ENCODE results near the gene SAP30BP. TPM values are rescaled to one million over a fixed set of nuclear protein-coding genes. Genes with fewer than 3 reads are reported as not detected.

Gene SAP30BP
- total and polyA plus RNA-seq, 10 of the 15 experiments (the other 5 are each of a cell fraction or from before 2014, with no cell fraction given), result 57.9 to 166 (median 94.5) TPM

DNA sequence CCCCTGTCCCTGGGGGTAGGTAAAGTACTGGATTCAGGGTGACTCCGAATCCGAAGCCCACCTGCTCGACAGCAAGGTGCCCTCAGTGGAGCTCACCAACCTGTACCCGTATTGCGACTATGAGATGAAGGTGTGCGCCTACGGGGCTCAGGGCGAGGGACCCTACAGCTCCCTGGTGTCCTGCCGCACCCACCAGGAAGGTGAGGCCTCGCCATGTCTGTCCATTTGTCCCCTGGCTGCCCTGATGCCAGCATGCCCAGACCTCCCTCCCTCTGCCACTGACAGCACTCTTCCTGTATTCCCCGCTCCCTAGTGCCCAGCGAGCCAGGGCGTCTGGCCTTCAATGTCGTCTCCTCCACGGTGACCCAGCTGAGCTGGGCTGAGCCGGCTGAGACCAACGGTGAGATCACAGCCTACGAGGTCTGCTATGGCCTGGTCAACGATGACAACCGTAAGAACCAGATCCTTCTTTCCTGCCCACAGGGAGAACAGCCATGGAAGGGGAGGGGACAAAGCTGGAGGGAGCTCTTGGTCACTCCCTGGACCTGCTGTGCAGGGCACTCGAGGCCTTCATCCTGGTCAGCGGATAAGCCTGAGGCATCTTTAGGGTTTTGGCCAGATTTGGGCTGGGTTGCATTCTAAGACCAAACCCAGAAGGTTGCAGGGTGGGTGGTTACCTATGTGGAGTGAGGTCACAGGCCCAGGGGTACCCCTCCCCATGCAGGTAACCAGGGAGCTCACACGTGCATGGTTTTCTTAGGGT lies 83.7 kb downstream of the SAP30BP start:
- Histone ChIP-seq H3K27ac (ENCODE audit: control insufficient read depth, insufficient read depth) (no peak overlapping the region), H3K4me2 (ENCODE audit: control insufficient read depth, insufficient read depth) (no peak overlapping the region), H3K9ac (ENCODE audit: control insufficient read depth, insufficient read depth, low read length) (no peak overlapping the region), H3K27me3 (replicated peaks in 1 of 2; ENCODE audit: control insufficient read depth in 2 of 2, insufficient read depth in 2 of 2, low read length in 1 of 2) (no peaks in the 10 kb centered on the region), H2AFZ (ENCODE audit: control insufficient read depth, low read depth, low read length) (no peak overlapping the region), H4K20me1 (ENCODE audit: control insufficient read depth, insufficient read depth) (no peaks in the 10 kb centered on the region; the same call in 1 of the 2 replicates), H3K36me3 (ENCODE audit: control insufficient read depth in 2 of 2, insufficient read depth in 2 of 2, low read length in 1 of 2) (no peaks in the 10 kb centered on the region), H3K4me1 (ENCODE audit: control insufficient read depth, insufficient read depth, low read length) (peaks cover 10% of the 10 kb centered on the region), H3K4me3 (no peak overlapping the region), H3K79me2 (ENCODE audit: control insufficient read depth, insufficient read depth, low read length) (no peaks in the 10 kb centered on the region), H3K9me3 (replicated peaks; ENCODE audit: control insufficient read depth, insufficient read depth, low read length) (no peaks in the 10 kb centered on the region)
- intact Hi-C loops (cut with micrococcal nuclease; ENCODE audit: unreplicated experiment) (loop anchor here (1.0 to 5.0 kb wide), 2 partner anchors 118 to 324 kb away; partner anchors contain the start of gene SMIM5), in situ Hi-C loops (cut with MboI) (no loop called here)
- no TSS peak for BruUV-seq (replicated peaks)
- FAIRE-seq, result no peak
- no peak for ATAC-seq
- no peak for DNase-seq (ENCODE audit: low read depth, low spot score)
- SMC1A ChIA-PET (ENCODE audit: uncharacterized antibody, unreplicated experiment), result interaction anchor here (0.9 to 2.8 kb wide), 4 partner anchors 14 to 117 kb away, joined by 3 to 26 read pairs (median 4); partner anchors contain the start of genes GALK1 and SMIM5
- RAD21 ChIA-PET (ENCODE audit: unreplicated experiment), result interaction anchor here (1.0 to 7.1 kb wide), 5 partner anchors 77 to 151 kb away, joined by 3 to 148 read pairs (median 51); partner anchors contain the start of gene SMIM5
- CTCF ChIA-PET, result interaction anchor here (0.6 to 10.6 kb wide), 20 partner anchors 9 to 295 kb away, joined by 3 to 336 read pairs (median 10); partner anchors contain the start of genes GALK1, SMIM5 and TMEM94
- WGBS (ENCODE audit: insufficient coverage, insufficient replicate concordance, low lambda C conversion rate, missing lambda C conversion rate), result 59% methylated on average over 23 of the region's 23 CpGs
- TF ChIP-seq SIX5 (IDR thresholded peaks at IDR 0.05; ENCODE audit: low read depth, low read length, severe bottlenecking), result no peak
- TF ChIP-seq GATAD2B (conservative IDR thresholded peaks at IDR 0.05; ENCODE audit: low read depth), result no peak
- no peak for TF ChIP-seq MYC (IDR thresholded peaks at IDR 0.05; ENCODE audit: insufficient read depth, insufficient read length, insufficient replicate concordance, low read length, severe bottlenecking)
- TF ChIP-seq, protein P1, sequence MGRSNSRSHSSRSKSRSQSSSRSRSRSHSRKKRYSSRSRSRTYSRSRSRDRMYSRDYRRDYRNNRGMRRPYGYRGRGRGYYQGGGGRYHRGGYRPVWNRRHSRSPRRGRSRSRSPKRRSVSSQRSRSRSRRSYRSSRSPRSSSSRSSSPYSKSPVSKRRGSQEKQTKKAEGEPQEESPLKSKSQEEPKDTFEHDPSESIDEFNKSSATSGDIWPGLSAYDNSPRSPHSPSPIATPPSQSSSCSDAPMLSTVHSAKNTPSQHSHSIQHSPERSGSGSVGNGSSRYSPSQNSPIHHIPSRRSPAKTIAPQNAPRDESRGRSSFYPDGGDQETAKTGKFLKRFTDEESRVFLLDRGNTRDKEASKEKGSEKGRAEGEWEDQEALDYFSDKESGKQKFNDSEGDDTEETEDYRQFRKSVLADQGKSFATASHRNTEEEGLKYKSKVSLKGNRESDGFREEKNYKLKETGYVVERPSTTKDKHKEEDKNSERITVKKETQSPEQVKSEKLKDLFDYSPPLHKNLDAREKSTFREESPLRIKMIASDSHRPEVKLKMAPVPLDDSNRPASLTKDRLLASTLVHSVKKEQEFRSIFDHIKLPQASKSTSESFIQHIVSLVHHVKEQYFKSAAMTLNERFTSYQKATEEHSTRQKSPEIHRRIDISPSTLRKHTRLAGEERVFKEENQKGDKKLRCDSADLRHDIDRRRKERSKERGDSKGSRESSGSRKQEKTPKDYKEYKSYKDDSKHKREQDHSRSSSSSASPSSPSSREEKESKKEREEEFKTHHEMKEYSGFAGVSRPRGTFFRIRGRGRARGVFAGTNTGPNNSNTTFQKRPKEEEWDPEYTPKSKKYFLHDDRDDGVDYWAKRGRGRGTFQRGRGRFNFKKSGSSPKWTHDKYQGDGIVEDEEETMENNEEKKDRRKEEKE (IDR thresholded peaks at IDR 0.05), result no peak
- TF ChIP-seq, protein P2, sequence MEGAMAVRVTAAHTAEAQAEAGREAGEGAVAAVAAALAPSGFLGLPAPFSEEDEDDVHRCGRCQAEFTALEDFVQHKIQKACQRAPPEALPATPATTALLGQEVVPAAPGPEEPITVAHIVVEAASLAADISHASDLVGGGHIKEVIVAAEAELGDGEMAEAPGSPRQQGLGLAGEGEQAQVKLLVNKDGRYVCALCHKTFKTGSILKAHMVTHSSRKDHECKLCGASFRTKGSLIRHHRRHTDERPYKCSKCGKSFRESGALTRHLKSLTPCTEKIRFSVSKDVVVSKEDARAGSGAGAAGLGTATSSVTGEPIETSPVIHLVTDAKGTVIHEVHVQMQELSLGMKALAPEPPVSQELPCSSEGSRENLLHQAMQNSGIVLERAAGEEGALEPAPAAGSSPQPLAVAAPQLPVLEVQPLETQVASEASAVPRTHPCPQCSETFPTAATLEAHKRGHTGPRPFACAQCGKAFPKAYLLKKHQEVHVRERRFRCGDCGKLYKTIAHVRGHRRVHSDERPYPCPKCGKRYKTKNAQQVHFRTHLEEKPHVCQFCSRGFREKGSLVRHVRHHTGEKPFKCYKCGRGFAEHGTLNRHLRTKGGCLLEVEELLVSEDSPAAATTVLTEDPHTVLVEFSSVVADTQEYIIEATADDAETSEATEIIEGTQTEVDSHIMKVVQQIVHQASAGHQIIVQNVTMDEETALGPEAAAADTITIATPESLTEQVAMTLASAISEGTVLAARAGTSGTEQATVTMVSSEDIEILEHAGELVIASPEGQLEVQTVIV (IDR thresholded peaks at IDR 0.05; ENCODE audit: borderline replicate concordance, partially characterized antibody), result no peak
- TF ChIP-seq, protein P3, sequence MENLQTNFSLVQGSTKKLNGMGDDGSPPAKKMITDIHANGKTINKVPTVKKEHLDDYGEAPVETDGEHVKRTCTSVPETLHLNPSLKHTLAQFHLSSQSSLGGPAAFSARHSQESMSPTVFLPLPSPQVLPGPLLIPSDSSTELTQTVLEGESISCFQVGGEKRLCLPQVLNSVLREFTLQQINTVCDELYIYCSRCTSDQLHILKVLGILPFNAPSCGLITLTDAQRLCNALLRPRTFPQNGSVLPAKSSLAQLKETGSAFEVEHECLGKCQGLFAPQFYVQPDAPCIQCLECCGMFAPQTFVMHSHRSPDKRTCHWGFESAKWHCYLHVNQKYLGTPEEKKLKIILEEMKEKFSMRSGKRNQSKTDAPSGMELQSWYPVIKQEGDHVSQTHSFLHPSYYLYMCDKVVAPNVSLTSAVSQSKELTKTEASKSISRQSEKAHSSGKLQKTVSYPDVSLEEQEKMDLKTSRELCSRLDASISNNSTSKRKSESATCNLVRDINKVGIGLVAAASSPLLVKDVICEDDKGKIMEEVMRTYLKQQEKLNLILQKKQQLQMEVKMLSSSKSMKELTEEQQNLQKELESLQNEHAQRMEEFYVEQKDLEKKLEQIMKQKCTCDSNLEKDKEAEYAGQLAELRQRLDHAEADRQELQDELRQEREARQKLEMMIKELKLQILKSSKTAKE (IDR thresholded peaks at IDR 0.05; ENCODE audit: low read depth, poor library complexity, severe bottlenecking), result no peak
- TF ChIP-seq, protein P4, sequence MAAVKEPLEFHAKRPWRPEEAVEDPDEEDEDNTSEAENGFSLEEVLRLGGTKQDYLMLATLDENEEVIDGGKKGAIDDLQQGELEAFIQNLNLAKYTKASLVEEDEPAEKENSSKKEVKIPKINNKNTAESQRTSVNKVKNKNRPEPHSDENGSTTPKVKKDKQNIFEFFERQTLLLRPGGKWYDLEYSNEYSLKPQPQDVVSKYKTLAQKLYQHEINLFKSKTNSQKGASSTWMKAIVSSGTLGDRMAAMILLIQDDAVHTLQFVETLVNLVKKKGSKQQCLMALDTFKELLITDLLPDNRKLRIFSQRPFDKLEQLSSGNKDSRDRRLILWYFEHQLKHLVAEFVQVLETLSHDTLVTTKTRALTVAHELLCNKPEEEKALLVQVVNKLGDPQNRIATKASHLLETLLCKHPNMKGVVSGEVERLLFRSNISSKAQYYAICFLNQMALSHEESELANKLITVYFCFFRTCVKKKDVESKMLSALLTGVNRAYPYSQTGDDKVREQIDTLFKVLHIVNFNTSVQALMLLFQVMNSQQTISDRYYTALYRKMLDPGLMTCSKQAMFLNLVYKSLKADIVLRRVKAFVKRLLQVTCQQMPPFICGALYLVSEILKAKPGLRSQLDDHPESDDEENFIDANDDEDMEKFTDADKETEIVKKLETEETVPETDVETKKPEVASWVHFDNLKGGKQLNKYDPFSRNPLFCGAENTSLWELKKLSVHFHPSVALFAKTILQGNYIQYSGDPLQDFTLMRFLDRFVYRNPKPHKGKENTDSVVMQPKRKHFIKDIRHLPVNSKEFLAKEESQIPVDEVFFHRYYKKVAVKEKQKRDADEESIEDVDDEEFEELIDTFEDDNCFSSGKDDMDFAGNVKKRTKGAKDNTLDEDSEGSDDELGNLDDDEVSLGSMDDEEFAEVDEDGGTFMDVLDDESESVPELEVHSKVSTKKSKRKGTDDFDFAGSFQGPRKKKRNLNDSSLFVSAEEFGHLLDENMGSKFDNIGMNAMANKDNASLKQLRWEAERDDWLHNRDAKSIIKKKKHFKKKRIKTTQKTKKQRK (IDR thresholded peaks at IDR 0.05; ENCODE audit: low read depth, low read length), result no peak
- POLR2A ChIA-PET, result interaction anchor here (0.6 to 1.4 kb wide), 4 partner anchors 10 to 371 kb away, joined by 3 to 4 read pairs (median 3); a partner anchor contains a TSS
